HepG2 (cell line): Measurements from ENCODE around the gene SNAPC3. TPM values are rescaled to one million over a fixed set of nuclear protein-coding genes. Genes with fewer than 3 reads are reported as not detected.

Source experiments
- GATAD1 ChIP-seq: IDR thresholded peaks from 2 replicates; pipeline ENCODE4 v1.6.1; 2016; ENCODE audit warnings: missing genetic modification reagents, missing compliant biosample characterization
- JUND ChIP-seq: sonication (generic); formaldehyde crosslinking; IDR thresholded peaks from 2 replicates; pipeline ENCODE4 v1.8.0; 2022; ENCODE audit warnings: mild to moderate bottlenecking, missing genetic modification reagents
- SOX5 ChIP-seq: IDR thresholded peaks from 2 replicates; pipeline ENCODE4 v1.6.1; 2016; ENCODE audit warnings: borderline replicate concordance
- XRCC5 ChIP-seq: fragments of 200-400 bp; formaldehyde crosslinking; optimal IDR thresholded peaks from 2 replicates; pipeline ENCODE3; 2017; ENCODE audit warnings: mild to moderate bottlenecking, low read length
- ZNF556 ChIP-seq: sonication (generic); formaldehyde crosslinking; IDR thresholded peaks from 2 replicates; pipeline ENCODE4 v1.4.0; 2020; ENCODE audit warnings: mild to moderate bottlenecking, missing genetic modification reagents, borderline replicate concordance
- ZNF557 ChIP-seq: sonication (generic); formaldehyde crosslinking; IDR thresholded peaks from 2 replicates; pipeline ENCODE4 v1.4.0; 2020; ENCODE audit warnings: missing genetic modification reagents
- ZNF720 ChIP-seq: sonication (generic); formaldehyde crosslinking; IDR thresholded peaks from 2 replicates; pipeline ENCODE4 v1.4.0; 2020; ENCODE audit warnings: missing genetic modification reagents
- polyA plus RNA-seq, 8 experiments: library from polyadenylated mRNA; depleted of rRNA in 3 of 8; stranded (reverse) in 7 of 8; unstranded in 1 of 8; fragments of >200 nt; fragmentation: Illumina TruSeq in 4 of 8; extraction: Trizol in 4 of 8; gene quantifications; 2 replicates each; pipeline versions ENCODE4 v1.2.1 to v1.2.3, GENCODE V29; 2011 to 2016; ENCODE audit warnings: low read depth in 4 of 8, missing spikeins in 1 of 8, mixed read lengths in 1 of 8; ENCODE audit not compliant: insufficient read depth in 1 of 8
- total RNA-seq, 5 experiments: library from RNA; depleted of rRNA; stranded (reverse); fragments of >200 nt; fragmentation: Illumina TruSeq; extraction: Trizol; gene quantifications; 2 replicates each; pipeline ENCODE4 v1.2.3, GENCODE V29; 2016; ENCODE audit warnings: low read depth in 1 of 5
- TF ChIP-seq, protein P1 (sequence below): sonication (generic); formaldehyde crosslinking; IDR thresholded peaks from 2 replicates; pipeline ENCODE4 v1.5.0; 2020; ENCODE audit warnings: missing genetic modification reagents
- TF ChIP-seq, protein P2 (sequence below): sonication (generic); formaldehyde crosslinking; IDR thresholded peaks from 2 replicates; pipeline ENCODE4 v1.5.1; 2020; ENCODE audit warnings: missing genetic modification reagents, mild to moderate bottlenecking, borderline replicate concordance
- TF ChIP-seq, protein P3 (sequence below): sonication (generic); formaldehyde crosslinking; IDR thresholded peaks from 2 replicates; pipeline ENCODE4 v1.8.1; 2023; ENCODE audit warnings: missing genetic modification reagents, inconsistent platforms, borderline replicate concordance
- TF ChIP-seq, protein P4 (sequence below): IDR thresholded peaks from 2 replicates; pipeline ENCODE4 v1.6.1; 2016; ENCODE audit warnings: low read depth
- TF ChIP-seq, protein P5 (sequence below): sonication (generic); formaldehyde crosslinking; IDR thresholded peaks from 2 replicates; pipeline ENCODE4 v1.4.0; 2020; ENCODE audit warnings: missing genetic modification reagents, borderline replicate concordance
- TF ChIP-seq, protein P6 (sequence below): sonication (generic); formaldehyde crosslinking; IDR thresholded peaks from 2 replicates; pipeline ENCODE4 v1.4.0; 2020; ENCODE audit warnings: missing genetic modification reagents

Gene SNAPC3
- total and polyA plus RNA-seq, 2 of the 13 experiments (the other 11 are each of a cell fraction or from before 2014, with no cell fraction given) = 25.6 to 26.0 TPM

DNA sequence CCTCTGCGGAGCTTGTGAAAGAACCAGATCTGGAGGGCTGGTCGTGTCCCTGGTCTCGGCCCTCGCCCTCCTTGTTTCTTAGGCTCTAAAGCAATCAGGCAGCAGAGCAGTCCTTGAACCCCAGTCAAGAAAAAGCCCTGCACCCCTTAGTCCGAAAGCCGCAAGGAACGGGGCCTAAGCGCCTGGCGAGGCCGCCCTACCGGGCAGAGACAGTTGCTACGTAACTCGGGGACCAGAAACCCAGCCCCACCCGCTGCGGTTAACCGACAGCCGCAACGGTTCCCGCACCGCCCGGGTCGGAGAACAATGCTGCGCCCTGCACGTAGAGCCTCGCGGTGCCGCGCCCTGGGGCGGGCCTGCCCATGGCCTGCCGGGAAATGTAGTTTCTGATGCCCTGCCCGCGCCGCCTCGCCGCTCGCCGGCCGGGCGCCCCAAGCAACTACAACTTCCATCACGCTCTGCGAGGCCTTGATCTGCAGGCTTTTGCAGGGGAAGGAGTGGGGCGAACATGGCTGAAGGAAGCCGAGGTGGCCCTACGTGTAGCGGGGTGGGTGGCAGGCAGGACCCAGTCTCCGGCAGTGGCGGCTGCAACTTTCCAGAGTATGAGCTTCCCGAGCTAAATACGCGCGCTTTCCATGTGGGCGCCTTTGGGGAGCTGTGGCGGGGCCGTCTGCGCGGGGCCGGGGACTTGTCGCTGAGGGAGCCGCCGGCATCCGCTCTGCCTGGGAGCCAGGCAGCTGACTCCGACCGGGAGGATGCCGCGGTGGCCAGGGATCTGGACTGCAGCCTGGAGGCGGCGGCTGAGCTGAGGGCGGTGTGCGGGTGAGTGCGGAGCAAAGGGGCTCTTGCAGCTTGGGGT is at the start of gene SNAPC3 (continued):
- TF ChIP-seq, protein P1, sequence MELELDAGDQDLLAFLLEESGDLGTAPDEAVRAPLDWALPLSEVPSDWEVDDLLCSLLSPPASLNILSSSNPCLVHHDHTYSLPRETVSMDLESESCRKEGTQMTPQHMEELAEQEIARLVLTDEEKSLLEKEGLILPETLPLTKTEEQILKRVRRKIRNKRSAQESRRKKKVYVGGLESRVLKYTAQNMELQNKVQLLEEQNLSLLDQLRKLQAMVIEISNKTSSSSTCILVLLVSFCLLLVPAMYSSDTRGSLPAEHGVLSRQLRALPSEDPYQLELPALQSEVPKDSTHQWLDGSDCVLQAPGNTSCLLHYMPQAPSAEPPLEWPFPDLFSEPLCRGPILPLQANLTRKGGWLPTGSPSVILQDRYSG (CRISPR knock-in tag) = no peak
- TF ChIP-seq ZNF720 = no peak
- TF ChIP-seq, protein P2, sequence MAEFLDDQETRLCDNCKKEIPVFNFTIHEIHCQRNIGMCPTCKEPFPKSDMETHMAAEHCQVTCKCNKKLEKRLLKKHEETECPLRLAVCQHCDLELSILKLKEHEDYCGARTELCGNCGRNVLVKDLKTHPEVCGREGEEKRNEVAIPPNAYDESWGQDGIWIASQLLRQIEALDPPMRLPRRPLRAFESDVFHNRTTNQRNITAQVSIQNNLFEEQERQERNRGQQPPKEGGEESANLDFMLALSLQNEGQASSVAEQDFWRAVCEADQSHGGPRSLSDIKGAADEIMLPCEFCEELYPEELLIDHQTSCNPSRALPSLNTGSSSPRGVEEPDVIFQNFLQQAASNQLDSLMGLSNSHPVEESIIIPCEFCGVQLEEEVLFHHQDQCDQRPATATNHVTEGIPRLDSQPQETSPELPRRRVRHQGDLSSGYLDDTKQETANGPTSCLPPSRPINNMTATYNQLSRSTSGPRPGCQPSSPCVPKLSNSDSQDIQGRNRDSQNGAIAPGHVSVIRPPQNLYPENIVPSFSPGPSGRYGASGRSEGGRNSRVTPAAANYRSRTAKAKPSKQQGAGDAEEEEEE (CRISPR knock-in tag) = peak; percentile 56; the same call in 1 of the 2 replicates
- peak; percentile 89; the same call in 1 of the 2 replicates for TF ChIP-seq GATAD1
- TF ChIP-seq, protein P3, sequence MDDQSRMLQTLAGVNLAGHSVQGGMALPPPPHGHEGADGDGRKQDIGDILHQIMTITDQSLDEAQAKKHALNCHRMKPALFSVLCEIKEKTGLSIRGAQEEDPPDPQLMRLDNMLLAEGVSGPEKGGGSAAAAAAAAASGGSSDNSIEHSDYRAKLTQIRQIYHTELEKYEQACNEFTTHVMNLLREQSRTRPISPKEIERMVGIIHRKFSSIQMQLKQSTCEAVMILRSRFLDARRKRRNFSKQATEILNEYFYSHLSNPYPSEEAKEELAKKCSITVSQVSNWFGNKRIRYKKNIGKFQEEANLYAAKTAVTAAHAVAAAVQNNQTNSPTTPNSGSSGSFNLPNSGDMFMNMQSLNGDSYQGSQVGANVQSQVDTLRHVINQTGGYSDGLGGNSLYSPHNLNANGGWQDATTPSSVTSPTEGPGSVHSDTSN (CRISPR knock-in tag) = no peak
- TF ChIP-seq, protein P4, sequence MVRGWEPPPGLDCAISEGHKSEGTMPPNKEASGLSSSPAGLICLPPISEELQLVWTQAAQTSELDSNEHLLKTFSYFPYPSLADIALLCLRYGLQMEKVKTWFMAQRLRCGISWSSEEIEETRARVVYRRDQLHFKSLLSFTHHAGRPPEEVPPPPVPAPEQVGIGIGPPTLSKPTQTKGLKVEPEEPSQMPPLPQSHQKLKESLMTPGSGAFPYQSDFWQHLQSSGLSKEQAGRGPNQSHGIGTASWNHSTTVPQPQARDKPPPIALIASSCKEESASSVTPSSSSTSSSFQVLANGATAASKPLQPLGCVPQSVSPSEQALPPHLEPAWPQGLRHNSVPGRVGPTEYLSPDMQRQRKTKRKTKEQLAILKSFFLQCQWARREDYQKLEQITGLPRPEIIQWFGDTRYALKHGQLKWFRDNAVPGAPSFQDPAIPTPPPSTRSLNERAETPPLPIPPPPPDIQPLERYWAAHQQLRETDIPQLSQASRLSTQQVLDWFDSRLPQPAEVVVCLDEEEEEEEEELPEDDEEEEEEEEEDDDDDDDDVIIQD = peak; percentile 69
- TF ChIP-seq ZNF557 (CRISPR knock-in tag) = no peak
- peak; percentile 94 for TF ChIP-seq SOX5 (CRISPR knock-in tag)
- peak; percentile 22 for TF ChIP-seq XRCC5
- TF ChIP-seq JUND = no peak
- TF ChIP-seq, protein P5, sequence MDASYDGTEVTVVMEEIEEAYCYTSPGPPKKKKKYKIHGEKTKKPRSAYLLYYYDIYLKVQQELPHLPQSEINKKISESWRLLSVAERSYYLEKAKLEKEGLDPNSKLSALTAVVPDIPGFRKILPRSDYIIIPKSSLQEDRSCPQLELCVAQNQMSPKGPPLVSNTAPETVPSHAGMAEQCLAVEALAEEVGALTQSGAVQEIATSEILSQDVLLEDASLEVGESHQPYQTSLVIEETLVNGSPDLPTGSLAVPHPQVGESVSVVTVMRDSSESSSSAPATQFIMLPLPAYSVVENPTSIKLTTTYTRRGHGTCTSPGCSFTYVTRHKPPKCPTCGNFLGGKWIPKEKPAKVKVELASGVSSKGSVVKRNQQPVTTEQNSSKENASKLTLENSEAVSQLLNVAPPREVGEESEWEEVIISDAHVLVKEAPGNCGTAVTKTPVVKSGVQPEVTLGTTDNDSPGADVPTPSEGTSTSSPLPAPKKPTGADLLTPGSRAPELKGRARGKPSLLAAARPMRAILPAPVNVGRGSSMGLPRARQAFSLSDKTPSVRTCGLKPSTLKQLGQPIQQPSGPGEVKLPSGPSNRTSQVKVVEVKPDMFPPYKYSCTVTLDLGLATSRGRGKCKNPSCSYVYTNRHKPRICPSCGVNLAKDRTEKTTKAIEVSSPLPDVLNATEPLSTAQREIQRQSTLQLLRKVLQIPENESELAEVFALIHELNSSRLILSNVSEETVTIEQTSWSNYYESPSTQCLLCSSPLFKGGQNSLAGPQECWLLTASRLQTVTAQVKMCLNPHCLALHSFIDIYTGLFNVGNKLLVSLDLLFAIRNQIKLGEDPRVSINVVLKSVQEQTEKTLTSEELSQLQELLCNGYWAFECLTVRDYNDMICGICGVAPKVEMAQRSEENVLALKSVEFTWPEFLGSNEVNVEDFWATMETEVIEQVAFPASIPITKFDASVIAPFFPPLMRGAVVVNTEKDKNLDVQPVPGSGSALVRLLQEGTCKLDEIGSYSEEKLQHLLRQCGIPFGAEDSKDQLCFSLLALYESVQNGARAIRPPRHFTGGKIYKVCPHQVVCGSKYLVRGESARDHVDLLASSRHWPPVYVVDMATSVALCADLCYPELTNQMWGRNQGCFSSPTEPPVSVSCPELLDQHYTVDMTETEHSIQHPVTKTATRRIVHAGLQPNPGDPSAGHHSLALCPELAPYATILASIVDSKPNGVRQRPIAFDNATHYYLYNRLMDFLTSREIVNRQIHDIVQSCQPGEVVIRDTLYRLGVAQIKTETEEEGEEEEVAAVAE (CRISPR knock-in tag) = peak; percentile 73; the same call in 1 of the 2 replicates
- TF ChIP-seq ZNF556 = peak; percentile 73; the same call in 1 of the 2 replicates
- TF ChIP-seq, protein P6, sequence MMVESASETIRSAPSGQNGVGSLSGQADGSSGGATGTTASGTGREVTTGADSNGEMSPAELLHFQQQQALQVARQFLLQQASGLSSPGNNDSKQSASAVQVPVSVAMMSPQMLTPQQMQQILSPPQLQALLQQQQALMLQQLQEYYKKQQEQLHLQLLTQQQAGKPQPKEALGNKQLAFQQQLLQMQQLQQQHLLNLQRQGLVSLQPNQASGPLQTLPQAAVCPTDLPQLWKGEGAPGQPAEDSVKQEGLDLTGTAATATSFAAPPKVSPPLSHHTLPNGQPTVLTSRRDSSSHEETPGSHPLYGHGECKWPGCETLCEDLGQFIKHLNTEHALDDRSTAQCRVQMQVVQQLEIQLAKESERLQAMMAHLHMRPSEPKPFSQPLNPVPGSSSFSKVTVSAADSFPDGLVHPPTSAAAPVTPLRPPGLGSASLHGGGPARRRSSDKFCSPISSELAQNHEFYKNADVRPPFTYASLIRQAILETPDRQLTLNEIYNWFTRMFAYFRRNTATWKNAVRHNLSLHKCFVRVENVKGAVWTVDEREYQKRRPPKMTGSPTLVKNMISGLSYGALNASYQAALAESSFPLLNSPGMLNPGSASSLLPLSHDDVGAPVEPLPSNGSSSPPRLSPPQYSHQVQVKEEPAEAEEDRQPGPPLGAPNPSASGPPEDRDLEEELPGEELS (CRISPR knock-in tag) = peak; percentile 58; the same call in 1 of the 2 replicates
